GM12878 (cell line): Measurements from ENCODE around the gene TEKT2. TPM values are rescaled to one million over a fixed set of nuclear protein-coding genes. Genes with fewer than 3 reads are reported as not detected.

Experiments used
- ATAC-seq: fragments of 200-7000 bp; cut with Tn5 transposase; 3 replicates; pipeline ENCODE4 v1.9.1; 2020; ENCODE audit warnings: mild to moderate bottlenecking, moderate library complexity
- BruUV-seq: library from RNA; stranded (reverse); fragments of 400-500 nt; replicated peaks from 2 replicates; lab custom pipeline; 2021; lab: Mats Ljungman, UMichigan
- CTCF ChIA-PET: fragments of 300-600 bp; sonication (Branson Sonifier 250); formaldehyde crosslinking; extraction: SDS; loops from one replicate; lab custom pipeline; 2021; ENCODE audit warnings: inconsistent platforms; lab: Yijun Ruan, JAX
- POLR2A ChIA-PET: fragments of 350-600 bp; formaldehyde crosslinking; extraction: SDS; loops from one replicate; lab custom pipeline; 2021; ENCODE audit warnings: inconsistent platforms; lab: Charles Lee
- RAD21 ChIA-PET: fragments of 300-600 bp; sonication (Branson Sonifier 250); formaldehyde crosslinking; loops from one replicate; lab custom pipeline; 2023; ENCODE audit warnings: antibody characterized with exemption; ENCODE audit not compliant: unreplicated experiment; lab: Charles Lee
- SMC1A ChIA-PET: fragments of 300-600 bp; sonication (Branson Sonifier 250); formaldehyde crosslinking; loops from one replicate; lab custom pipeline; 2023; ENCODE audit not compliant: unreplicated experiment, uncharacterized antibody; lab: Charles Lee
- DNase-seq: peaks from one replicate; pipeline ENCODE4 v3.0.0-alpha.2; 2011; ENCODE audit warnings: low read depth, low spot score
- FAIRE-seq: peaks from 3 replicates; lab custom pipeline; 2011; peaks lifted over from hg19 to GRCh38; lab: Jason Lieb, UNC
- H2AFZ ChIP-seq: 2 replicates; pipeline ENCODE4 v1.6.0; 2011; ENCODE audit warnings: low read depth, low read length, control low read depth; ENCODE audit not compliant: control insufficient read depth
- H3K27ac ChIP-seq: 2 replicates; pipeline ENCODE4 v1.5.1; 2011; ENCODE audit warnings: control low read depth; ENCODE audit not compliant: control insufficient read depth, insufficient read depth
- H3K27me3 ChIP-seq, 2 experiments: replicated peaks in 1 of 2; 2 replicates each; pipeline versions ENCODE4 v1.6.0 to v1.6.1; 2011; ENCODE audit warnings: low read length in 1 of 2; ENCODE audit not compliant: control insufficient read depth in 2 of 2, insufficient read depth in 2 of 2
- H3K36me3 ChIP-seq, 2 experiments: 2 replicates each; pipeline ENCODE4 v1.5.1; 2011; ENCODE audit warnings: low read length in 1 of 2; ENCODE audit not compliant: control insufficient read depth in 2 of 2, insufficient read depth in 2 of 2
- H3K4me1 ChIP-seq: 2 replicates; pipeline ENCODE4 v1.6.1; 2011; ENCODE audit warnings: mild to moderate bottlenecking, low read length, moderate library complexity, mixed read lengths; ENCODE audit not compliant: control insufficient read depth, insufficient read depth
- H3K4me2 ChIP-seq: 2 replicates; pipeline ENCODE4 v1.6.0; 2011; ENCODE audit warnings: control low read depth; ENCODE audit not compliant: control insufficient read depth, insufficient read depth
- H3K4me3 ChIP-seq: fragments of 200-600 bp; sonication (generic); 2 replicates; pipeline ENCODE4 v1.5.1; 2016
- H3K79me2 ChIP-seq: 2 replicates; pipeline ENCODE4 v1.6.0; 2011; ENCODE audit warnings: low read length; ENCODE audit not compliant: control insufficient read depth, insufficient read depth
- H3K9ac ChIP-seq: 2 replicates; pipeline ENCODE4 v1.8.0; 2011; ENCODE audit warnings: low read length, control low read depth, mixed read lengths; ENCODE audit not compliant: control insufficient read depth, insufficient read depth
- H3K9me3 ChIP-seq: replicated peaks from 3 replicates; pipeline ENCODE4 v1.5.1; 2011; ENCODE audit warnings: mild to moderate bottlenecking, low read length; ENCODE audit not compliant: control insufficient read depth, insufficient read depth
- H4K20me1 ChIP-seq: 2 replicates; pipeline ENCODE4 v1.6.0; 2011; ENCODE audit not compliant: control insufficient read depth, insufficient read depth
- BMI1 ChIP-seq: fragments of 450-650 bp; IDR thresholded peaks from 2 replicates; pipeline ENCODE4 v1.6.1; 2016; ENCODE audit warnings: mild to moderate bottlenecking, moderate library complexity, borderline replicate concordance
- HDAC2 ChIP-seq: fragments of 200-600 bp; sonication (generic); IDR thresholded peaks from 2 replicates; pipeline ENCODE4 v1.6.1; 2017
- NFYB ChIP-seq: IDR thresholded peaks from 2 replicates; pipeline ENCODE4 v1.6.1; 2011; ENCODE audit warnings: low read depth, mild to moderate bottlenecking, low read length, improper control_type of control experiment, moderate library complexity; ENCODE audit not compliant: insufficient read depth
- NR2C2 ChIP-seq: IDR thresholded peaks from 2 replicates; pipeline ENCODE4 v1.6.1; 2011; ENCODE audit warnings: borderline replicate concordance, low read depth; ENCODE audit not compliant: control insufficient read depth, insufficient read length
- RAD51 ChIP-seq: fragments of 450-650 bp; IDR thresholded peaks from 2 replicates; pipeline ENCODE4 v1.6.1; 2016; ENCODE audit warnings: moderate library complexity, mild to moderate bottlenecking, inconsistent platforms
- RUNX3 ChIP-seq: IDR thresholded peaks from 2 replicates; pipeline ENCODE4 v1.6.1; 2012; ENCODE audit warnings: low read length, inconsistent platforms
- SKIL ChIP-seq: fragments of 450-650 bp; IDR thresholded peaks from 2 replicates; pipeline ENCODE4 v1.6.1; 2017; ENCODE audit warnings: mild to moderate bottlenecking, low read depth, inconsistent platforms; ENCODE audit not compliant: poor library complexity, severe bottlenecking
- SUZ12 ChIP-seq: fragments of 200-600 bp; sonication (generic); IDR thresholded peaks from one replicate; pipeline ENCODE4 v1.6.1; 2018; ENCODE audit warnings: antibody characterized with exemption, mild to moderate bottlenecking; ENCODE audit not compliant: unreplicated experiment
- TCF3 ChIP-seq: IDR thresholded peaks from 2 replicates; pipeline ENCODE4 v1.6.1; 2012; ENCODE audit warnings: low read depth, mild to moderate bottlenecking, low read length, borderline replicate concordance; ENCODE audit not compliant: insufficient read depth
- WGBS: methylation state at CpG from one replicate; pipeline ENCODE4 v1.1.6; 2016; ENCODE audit warnings: low lambda C conversion rate; ENCODE audit not compliant: insufficient replicate concordance, insufficient coverage; ENCODE audit errors: missing lambda C conversion rate; 5-methylcytosine and 5-hydroxymethylcytosine counted together
- in situ Hi-C: fragments of 300-500 bp; cut with MboI; formaldehyde crosslinking; loops from 9 replicates; pipeline ENCODE4 v1.14.3; 2018; ENCODE audit warnings: mixed read lengths
- intact Hi-C: fragments of 100-400 bp; cut with micrococcal nuclease; formaldehyde crosslinking; loops from one replicate; pipeline ENCODE4 v1.14.2; 2022; ENCODE audit not compliant: unreplicated experiment
- polyA plus RNA-seq, 11 experiments: library from polyadenylated mRNA; depleted of rRNA in 4 of 11; unstranded in 6 of 11; stranded (reverse) in 5 of 11; fragments of >200 nt; fragmentation: Nextera tagmentation in 4 of 11; fragmentation: Illumina TruSeq in 1 of 11; extraction: Ambion mirVana in 4 of 11; extraction: Trizol in 1 of 11; gene quantifications; 1 replicate in 1 of 11; 2 replicates in 10 of 11; pipeline versions ENCODE4 v1.2.1 to v1.2.3, GENCODE V29; 2011 to 2016; ENCODE audit warnings: inconsistent platforms in 2 of 11, missing spikeins in 2 of 11, low read depth in 1 of 11
- total RNA-seq, 4 experiments: library from RNA; depleted of rRNA in 3 of 4; stranded (reverse); fragments of >200 nt in 3 of 4; fragmentation: Illumina TruSeq in 1 of 4; extraction: Trizol in 1 of 4; gene quantifications; 2 replicates each; pipeline versions ENCODE4 v1.2.1 to v1.2.3, GENCODE V29; 2013 to 2021
- TF ChIP-seq, protein P1 (sequence below), 3 experiments: IDR thresholded peaks in 2 of 3; conservative IDR thresholded peaks in 1 of 3; 2 replicates each; pipeline ENCODE4 v1.5.1; 2011; ENCODE audit warnings: low read depth in 3 of 3, low read length in 3 of 3, mild to moderate bottlenecking in 3 of 3, control low read depth in 2 of 3, moderate library complexity in 2 of 3, inconsistent platforms in 1 of 3, mixed read lengths in 1 of 3; ENCODE audit not compliant: control insufficient read depth in 2 of 3, insufficient read depth in 1 of 3; ENCODE audit errors: extremely low read depth in 1 of 3

The TEKT2 gene
- total and polyA plus RNA-seq, 10 of the 15 experiments (the other 5 are each of a cell fraction or from before 2014, with no cell fraction given) = 0.07 to 0.13 TPM; not detected in 8

- BruUV-seq = no TSS peak
- no peak for ATAC-seq
- intact Hi-C loops = no loop called here
- no peaks in the 10 kb centered on the region for H3K9me3 ChIP-seq
- CTCF ChIA-PET = no interaction called here
- TF ChIP-seq, protein P1, sequence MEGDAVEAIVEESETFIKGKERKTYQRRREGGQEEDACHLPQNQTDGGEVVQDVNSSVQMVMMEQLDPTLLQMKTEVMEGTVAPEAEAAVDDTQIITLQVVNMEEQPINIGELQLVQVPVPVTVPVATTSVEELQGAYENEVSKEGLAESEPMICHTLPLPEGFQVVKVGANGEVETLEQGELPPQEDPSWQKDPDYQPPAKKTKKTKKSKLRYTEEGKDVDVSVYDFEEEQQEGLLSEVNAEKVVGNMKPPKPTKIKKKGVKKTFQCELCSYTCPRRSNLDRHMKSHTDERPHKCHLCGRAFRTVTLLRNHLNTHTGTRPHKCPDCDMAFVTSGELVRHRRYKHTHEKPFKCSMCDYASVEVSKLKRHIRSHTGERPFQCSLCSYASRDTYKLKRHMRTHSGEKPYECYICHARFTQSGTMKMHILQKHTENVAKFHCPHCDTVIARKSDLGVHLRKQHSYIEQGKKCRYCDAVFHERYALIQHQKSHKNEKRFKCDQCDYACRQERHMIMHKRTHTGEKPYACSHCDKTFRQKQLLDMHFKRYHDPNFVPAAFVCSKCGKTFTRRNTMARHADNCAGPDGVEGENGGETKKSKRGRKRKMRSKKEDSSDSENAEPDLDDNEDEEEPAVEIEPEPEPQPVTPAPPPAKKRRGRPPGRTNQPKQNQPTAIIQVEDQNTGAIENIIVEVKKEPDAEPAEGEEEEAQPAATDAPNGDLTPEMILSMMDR (IDR thresholded peaks at IDR 0.05 in 2 of 3, conservative IDR thresholded peaks at IDR 0.05 in 1 of 3; ENCODE audit: control insufficient read depth in 2 of 3, extremely low read depth in 1 of 3, insufficient read depth in 1 of 3, low read depth in 3 of 3, low read length in 3 of 3) = no peak
- TF ChIP-seq NFYB = no peak
- TF ChIP-seq SKIL = no peak
- no peak for TF ChIP-seq RUNX3
- no peak for TF ChIP-seq BMI1
- no peak for TF ChIP-seq RAD51
- no peak for TF ChIP-seq TCF3
- no peak for TF ChIP-seq HDAC2
- no peak for TF ChIP-seq SUZ12
- no peak for TF ChIP-seq NR2C2
- TF ChIP-seq, all 136 proteins: peak for 0
- ChIA-PET POLR2A (no interaction called here), SMC1A (no interaction called here), RAD21 (interaction anchor here (0.9 to 1.1 kb wide), 2 partner anchors 27 to 42 kb away, joined by 3 read pairs; partner anchors contain the start of gene TRAPPC3)
- Histone ChIP-seq H3K36me3 (no peaks in the 10 kb centered on the region), H3K4me2 (no peak overlapping the region), H4K20me1 (no peaks in the 10 kb centered on the region), H2AFZ (no peak overlapping the region), H3K79me2 (no peaks in the 10 kb centered on the region), H3K27me3 (no peaks in the 10 kb centered on the region), H3K4me1 (no peaks in the 10 kb centered on the region), H3K4me3 (no peak overlapping the region), H3K27ac (no peak overlapping the region), H3K9ac (no peak overlapping the region)
- FAIRE-seq = no peak
- DNase-seq = no peak
- 40% methylated on average over 6 of the region's 9 CpGs for WGBS
- in situ Hi-C loops = loop anchor here (10.0 kb wide), 1 partner anchor 177 kb away; no protein-coding TSS in a partner anchor
These were observed 23.5 kb downstream of the TEKT2 start for GRCh38 chr1:36107394-36107793.
